ENCODE data around the gene LSM2. TPM values are rescaled to one million over a fixed set of nuclear protein-coding genes. Genes with fewer than 3 reads are reported as not detected.
"Not testable (repeated sequence)": the region's sequence is repeated elsewhere in the genome, so short reads cannot be mapped to it uniquely, and the experiment has no call there.

LSM2 gene
- total and polyA plus RNA-seq, 2 donors from 2014 or later = 41.6 to 70.6 TPM

DNA sequence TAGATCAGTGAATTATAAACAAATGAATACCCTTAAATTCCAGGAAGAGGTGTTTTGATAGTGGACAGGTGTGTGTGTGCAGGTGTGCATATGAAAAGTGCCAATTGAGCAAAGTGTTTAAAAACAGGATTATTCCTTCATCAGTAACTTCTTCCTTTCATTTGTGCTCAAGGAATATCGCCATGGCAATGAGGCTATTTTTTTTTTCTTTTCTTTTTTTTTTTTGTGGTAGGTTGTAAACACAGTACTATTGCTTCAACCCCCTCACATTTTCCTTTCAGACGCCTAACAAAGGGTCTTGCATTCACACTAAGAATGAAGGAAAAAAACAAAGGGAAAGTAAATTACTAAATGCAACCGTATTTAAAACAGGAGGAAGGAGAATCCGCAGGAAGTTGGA, 18.8 kb upstream of the LSM2 start:
- DNase-seq = no peak
- peaks cover 5 to 17% (median 11%) of the 10 kb centered on the region in 3 donors for H3K4me1 ChIP-seq (ENCODE audit: control insufficient read depth in 2 of 3, insufficient read depth in 2 of 3, low read depth in 1 of 3, low read length in 3 of 3)

DNA sequence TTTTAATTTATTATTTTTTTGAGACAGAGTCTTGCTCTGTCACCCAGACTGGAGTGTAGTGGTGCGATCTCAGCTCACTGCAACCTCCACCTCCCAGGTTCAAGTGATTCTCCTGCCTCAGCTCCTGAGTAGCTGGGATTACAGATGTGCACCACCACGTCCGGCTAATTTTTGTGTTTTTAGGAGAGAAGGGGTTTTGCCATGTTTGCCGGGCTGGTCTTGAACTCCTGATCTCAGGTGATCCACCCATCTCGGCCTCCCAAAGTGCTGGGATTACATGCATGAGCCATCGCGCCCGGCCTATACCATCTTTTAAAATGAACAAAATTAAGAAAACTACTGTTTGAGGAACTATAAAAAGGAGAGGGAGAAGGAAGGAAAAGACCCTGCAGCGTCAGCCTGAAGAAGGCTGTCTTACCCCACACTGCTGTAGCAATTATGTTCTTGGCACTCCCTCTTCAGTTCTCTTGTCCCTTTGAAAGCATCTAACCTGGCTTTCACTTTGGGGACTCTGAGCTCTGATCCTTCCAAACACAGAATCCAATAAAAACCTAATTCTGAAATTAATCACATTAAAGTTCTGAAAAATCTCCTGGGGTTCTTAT, 16.9 kb upstream of the LSM2 start:
- peaks cover 5 to 17% (median 14%) of the 10 kb centered on the region in 3 donors for H3K4me1 ChIP-seq (ENCODE audit: control insufficient read depth in 2 of 3, insufficient read depth in 2 of 3, low read depth in 1 of 3, low read length in 3 of 3)

More for the DNA sequence above, 18.8 kb upstream of the LSM2 start:
- Histone ChIP-seq H3K27ac (ENCODE audit: low read depth in 2 of 2, low read length in 2 of 2) (peak overlapping the region; percentile 99 to 100), H3K9me3 (ENCODE audit: control insufficient read depth in 2 of 3, insufficient read depth in 1 of 3, low read length in 3 of 3) (no peaks in the 10 kb centered on the region), H3K4me3 (ENCODE audit: low read length in 3 of 3) (no peak overlapping the region), H3K9ac (ENCODE audit: low read length in 3 of 3) (peak overlapping the region in 1 of 3 donors; percentile 61), H3K36me3 (ENCODE audit: control insufficient read depth in 2 of 3, insufficient read depth in 3 of 3, low read length in 3 of 3) (no peaks in the 10 kb centered on the region), H3K27me3 (ENCODE audit: control insufficient read depth, insufficient read depth, low read length) (no peaks in the 10 kb centered on the region)
- FAIRE-seq = no peak
- intact Hi-C loops (cut with DNase I) = no loop called here
- TF ChIP-seq, protein P1, sequence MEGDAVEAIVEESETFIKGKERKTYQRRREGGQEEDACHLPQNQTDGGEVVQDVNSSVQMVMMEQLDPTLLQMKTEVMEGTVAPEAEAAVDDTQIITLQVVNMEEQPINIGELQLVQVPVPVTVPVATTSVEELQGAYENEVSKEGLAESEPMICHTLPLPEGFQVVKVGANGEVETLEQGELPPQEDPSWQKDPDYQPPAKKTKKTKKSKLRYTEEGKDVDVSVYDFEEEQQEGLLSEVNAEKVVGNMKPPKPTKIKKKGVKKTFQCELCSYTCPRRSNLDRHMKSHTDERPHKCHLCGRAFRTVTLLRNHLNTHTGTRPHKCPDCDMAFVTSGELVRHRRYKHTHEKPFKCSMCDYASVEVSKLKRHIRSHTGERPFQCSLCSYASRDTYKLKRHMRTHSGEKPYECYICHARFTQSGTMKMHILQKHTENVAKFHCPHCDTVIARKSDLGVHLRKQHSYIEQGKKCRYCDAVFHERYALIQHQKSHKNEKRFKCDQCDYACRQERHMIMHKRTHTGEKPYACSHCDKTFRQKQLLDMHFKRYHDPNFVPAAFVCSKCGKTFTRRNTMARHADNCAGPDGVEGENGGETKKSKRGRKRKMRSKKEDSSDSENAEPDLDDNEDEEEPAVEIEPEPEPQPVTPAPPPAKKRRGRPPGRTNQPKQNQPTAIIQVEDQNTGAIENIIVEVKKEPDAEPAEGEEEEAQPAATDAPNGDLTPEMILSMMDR (IDR thresholded peaks at IDR 0.05; ENCODE audit: borderline replicate concordance, extremely low read depth, insufficient read depth) = no peak

DNA sequence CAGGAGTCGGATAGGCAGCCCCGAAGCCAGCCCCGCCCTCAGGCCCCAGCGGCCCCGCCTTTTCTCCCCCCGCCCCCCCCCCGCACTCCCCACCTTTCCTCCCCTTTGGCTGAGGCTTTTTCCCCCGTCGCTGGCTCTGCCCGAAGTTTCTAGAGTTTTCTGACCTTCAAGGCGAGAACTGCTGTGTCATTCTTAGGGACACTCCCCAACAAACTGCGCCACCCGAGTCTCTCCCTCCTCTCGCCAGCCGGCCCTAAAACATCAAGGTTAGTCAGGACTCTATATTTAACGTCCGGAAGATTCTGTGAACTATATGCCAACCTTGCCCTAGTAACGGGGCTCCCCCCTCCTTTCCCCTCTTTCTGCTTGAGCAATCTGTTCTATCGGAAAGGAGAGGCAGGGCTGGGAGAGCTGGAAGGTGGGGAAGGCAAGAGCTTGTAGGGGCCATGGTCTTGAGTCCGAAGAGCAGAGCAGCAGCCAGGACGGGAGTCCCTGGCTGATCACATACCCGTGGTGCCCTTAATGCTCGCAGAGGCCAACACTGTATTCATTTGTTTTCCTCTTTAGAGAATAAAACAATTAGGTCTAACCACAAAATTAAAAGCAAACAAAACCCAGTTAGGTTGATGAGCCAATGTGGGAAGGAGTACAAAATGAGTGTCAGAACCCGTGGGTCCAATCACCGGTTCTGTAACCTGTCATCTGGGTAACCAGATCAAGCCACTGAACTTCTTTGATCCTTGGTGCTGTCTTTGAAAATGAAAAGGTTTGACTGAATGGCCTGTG, 15.5 kb upstream of the LSM2 start:
- TF ChIP-seq, protein P1 (IDR thresholded peaks at IDR 0.05; ENCODE audit: borderline replicate concordance, extremely low read depth, insufficient read depth) = no peak
- H3K9ac ChIP-seq (ENCODE audit: low read length in 3 of 3) = peak overlapping the region; percentile 80 to 100 (median 100)
- H3K27ac ChIP-seq (ENCODE audit: low read depth in 2 of 2, low read length in 2 of 2) = peak overlapping the region; percentile 99 to 100
- H3K27me3 ChIP-seq (ENCODE audit: control insufficient read depth, insufficient read depth, low read length) = no peaks in the 10 kb centered on the region
- intact Hi-C loops (cut with DNase I) = no loop called here
- H3K9me3 ChIP-seq (ENCODE audit: control insufficient read depth in 2 of 3, insufficient read depth in 1 of 3, low read length in 3 of 3) = no peaks in the 10 kb centered on the region
- peak; percentile 78 to 92 (median 86) for DNase-seq
- H3K36me3 ChIP-seq (ENCODE audit: control insufficient read depth in 2 of 3, insufficient read depth in 3 of 3, low read length in 3 of 3) = no peaks in the 10 kb centered on the region
- FAIRE-seq = no peak
- peak overlapping the region; percentile 73 to 87 (median 85) for H3K4me3 ChIP-seq (ENCODE audit: low read length in 3 of 3)
- peaks cover 5 to 22% (median 18%) of the 10 kb centered on the region in 3 donors for H3K4me1 ChIP-seq (ENCODE audit: control insufficient read depth in 2 of 3, insufficient read depth in 2 of 3, low read depth in 1 of 3, low read length in 3 of 3)

More for the DNA sequence above, 16.9 kb upstream of the LSM2 start:
- intact Hi-C loops (cut with DNase I); H3K36me3 ChIP-seq (ENCODE audit: control insufficient read depth in 2 of 3, insufficient read depth in 3 of 3, low read length in 3 of 3); H3K4me3 ChIP-seq (ENCODE audit: low read length in 3 of 3); H3K27me3 ChIP-seq (ENCODE audit: control insufficient read depth, insufficient read depth, low read length); H3K9me3 ChIP-seq (ENCODE audit: control insufficient read depth in 2 of 3, insufficient read depth in 1 of 3, low read length in 3 of 3); H3K9ac ChIP-seq (ENCODE audit: low read length in 3 of 3); FAIRE-seq: not testable (repeated sequence)
- peak in 1 of 5 donors; percentile 20 for DNase-seq
- H3K27ac ChIP-seq (ENCODE audit: low read depth in 2 of 2, low read length in 2 of 2) = peak overlapping the region in 1 of 2 donors; percentile 6

Data from kidney (tissue), 14 donors.